HG03196 (cell line): Measurements from ENCODE around the gene PLEKHA5.

Source experiments
- ATAC-seq: cut with Tn5 transposase; IDR thresholded peaks from one replicate; pipeline ENCODE4 v1.9.1; 2021; ENCODE audit not compliant: unreplicated experiment

Gene PLEKHA5

DNA sequence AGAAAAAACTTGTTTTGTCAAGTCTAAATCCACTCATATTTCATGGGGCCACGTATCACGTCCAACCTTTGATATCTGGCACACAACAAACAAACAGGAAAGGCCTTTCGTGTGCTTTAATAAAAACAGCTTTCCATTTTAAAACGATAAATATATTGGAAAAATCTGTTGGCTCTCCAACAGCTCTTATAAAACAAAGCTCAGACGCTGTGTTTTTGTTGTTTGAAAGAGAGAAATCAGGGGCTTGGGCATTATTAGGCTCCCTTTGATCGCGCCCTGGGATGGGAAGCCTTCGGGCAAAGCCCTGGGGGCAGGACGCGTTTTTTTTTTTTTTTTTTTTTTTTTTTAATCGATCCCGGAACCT lies 429 bp upstream of the PLEKHA5 start:
- ATAC-seq: no peak

DNA sequence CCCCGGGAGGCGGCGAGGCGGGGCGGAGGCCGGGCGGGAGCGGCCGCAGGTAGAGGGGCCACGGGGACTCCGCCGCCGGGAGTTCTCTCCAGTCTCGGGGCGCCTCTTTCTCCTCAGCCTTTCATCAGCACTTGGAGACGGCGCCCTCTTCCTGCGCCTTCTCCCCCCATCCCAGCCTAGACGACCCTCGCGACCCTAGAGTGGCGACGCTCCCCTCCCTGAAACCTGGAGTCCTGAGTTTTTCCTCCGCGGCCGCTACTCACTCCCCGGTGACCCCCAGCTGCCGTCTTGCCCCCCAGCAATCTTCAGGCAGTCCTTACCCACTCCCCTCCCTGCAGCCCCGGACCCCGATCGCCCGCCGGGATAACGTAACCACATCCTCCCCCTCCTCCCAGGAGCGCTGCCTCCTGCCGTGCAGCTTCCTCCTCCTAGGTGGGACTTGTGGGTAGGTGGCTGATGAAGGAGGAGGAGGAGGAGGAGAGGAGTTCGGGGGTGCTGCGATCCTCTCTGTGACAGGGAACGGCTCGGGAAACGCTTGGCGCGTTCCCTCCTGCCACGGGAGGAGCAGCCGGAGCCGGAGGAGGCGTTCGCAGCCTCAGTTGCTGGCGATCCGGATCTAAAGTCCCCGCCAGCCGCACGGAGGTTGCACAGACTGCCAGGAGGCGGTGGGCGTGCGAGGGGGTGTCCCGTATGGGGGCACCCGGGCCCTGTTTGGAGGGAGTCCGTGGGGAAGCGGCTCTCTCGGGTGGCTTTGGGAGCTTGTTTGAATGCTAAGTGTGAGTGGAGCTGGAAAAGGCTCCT lies 891 bp downstream of the PLEKHA5 start:
- ATAC-seq: no peak

DNA sequence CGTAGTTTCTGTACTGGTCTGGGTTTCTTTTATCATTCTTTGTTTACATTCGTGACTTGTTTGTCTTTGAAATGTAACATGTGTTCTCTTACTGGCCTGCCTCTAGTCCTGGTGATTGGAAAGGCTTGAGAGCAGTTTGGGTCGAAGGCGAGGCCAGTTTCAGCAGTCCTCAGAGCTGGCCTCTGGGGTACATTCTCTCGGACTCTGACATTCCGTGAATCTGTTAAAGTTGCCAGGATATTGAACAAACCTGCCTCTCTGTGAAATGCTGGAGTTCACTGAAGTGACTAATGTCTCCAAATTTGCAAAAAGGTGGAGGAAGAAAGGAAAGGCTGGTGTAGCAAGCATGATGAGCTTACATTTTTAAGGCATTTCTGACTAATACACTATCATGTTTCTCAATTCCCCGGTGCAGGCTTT lies 1.5 kb downstream of the PLEKHA5 start:
- no peak for ATAC-seq

DNA sequence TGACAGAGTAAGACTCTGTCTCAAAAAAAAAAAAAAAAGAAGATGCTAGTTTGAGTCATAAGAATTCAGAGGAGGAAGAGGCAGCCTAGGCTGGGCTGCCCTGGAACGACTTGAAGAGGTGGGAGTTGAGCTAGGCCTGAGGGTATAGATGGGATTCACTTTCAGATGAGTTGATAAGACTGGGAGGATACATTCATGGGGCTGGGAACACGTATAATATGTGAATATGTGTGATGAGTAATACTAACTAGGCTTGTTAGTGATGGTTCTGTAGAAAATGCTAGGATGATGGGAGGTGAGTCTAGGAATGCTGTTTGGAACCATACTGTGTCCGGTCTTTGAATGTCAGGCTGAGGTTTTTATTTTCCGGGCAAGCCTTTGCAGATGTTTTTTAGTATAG lies 9.0 kb downstream of the PLEKHA5 start:
- ATAC-seq: no peak

DNA sequence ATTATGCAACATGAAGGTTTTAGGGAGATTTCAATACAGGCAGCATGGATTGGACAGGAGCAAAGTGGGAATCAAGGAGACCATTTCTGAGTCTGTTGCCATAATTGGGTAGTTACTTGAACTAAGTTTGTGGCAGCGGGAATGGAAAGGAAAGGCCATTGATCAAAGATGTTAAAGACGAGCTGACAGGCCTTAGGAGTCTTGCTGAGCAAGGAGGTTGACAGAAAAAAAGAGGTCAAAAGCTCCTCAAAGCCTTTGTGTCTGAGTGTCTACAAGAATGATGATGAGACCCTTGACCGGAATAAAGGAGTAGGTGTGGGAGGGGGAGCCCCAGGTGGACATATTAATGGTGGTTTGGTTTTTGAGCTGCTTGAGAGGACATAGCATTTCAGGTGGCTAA lies 9.4 kb downstream of the PLEKHA5 start:
- no peak for ATAC-seq

DNA sequence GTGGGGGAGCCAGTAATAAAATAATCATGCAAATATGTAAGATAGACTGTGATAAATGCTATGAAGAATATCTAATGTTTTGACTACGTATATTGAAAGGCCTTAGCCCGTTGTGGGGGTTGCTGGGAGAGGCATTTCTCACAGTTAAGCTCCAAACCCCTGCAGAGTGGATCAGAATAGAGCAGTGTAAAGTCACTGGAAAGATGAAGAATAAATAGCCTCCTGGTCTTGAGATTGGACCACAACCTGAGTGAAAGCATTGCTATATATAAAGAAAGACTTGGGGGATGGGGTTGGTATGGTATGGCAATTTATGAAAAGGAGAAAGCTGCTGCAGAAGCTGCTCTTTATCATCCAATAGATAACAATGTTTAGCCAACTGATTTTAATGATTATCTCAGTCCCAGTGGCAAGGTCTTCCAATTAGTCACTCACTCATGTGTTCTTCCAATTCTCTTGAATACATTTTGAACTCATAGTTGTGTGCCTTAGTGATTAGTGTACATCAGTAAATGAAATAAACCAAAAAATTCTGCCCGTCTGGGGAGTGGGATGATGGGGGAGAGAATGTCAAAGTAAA lies 10.2 kb downstream of the PLEKHA5 start:
- no peak for ATAC-seq

DNA sequence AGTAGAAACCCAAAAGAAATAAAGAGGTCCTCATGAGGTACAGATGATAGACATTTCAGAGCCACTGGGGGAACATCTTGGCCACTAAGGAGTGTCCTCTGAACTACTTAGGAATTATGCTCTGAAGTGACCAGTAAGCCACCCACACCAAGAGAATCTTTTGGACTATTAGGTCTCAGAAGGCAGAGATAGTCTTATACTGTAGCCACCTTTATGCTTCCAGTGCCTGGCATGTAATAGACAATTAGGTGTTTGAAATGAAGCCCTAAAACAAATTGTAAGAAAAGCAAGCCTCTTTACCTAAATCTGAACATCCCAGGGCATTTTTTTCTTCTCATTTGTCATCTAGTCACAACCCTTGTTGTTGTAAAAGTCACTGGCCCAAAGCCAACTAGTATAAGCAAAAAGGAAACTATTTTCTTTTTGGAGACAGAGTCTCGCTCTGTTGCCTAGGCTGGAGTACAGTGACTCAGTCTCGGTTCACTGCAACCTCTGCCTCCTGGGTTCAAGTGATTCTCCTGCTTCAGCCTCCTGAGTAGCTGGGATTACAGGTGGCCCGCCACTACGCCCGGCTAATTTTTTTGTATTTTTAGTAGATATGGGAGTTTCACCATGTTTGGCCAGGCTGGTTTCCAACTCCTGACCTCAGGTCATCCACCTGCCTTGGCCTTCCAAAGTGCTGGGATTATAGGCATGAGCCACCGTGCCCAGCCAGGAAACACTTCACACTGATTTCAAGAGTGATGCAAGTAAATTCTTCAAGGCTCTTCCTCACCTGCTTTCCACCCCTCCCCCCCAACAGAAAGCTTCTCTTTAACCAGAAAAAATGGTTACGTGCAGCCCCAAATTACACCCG lies 11.1 kb downstream of the PLEKHA5 start:
- no peak for ATAC-seq

DNA sequence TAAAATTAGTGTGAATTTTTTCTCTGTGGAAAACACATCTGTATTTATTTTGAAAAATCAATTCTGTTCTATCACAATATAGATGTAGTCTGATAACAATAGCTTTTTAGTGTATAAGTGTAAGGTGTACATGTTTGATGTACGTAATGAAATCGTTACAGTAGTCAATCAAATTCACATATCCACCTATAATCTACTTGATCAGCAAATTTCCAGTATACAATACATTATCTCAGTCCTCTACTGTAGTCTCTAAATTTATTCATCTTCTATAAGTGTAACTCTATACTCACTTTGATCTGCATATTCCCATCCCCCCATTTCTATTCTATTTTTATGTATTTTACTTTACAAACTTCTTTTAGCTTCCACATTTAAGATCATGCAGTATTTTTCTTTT lies 13.0 kb downstream of the PLEKHA5 start:
- no peak for ATAC-seq

DNA sequence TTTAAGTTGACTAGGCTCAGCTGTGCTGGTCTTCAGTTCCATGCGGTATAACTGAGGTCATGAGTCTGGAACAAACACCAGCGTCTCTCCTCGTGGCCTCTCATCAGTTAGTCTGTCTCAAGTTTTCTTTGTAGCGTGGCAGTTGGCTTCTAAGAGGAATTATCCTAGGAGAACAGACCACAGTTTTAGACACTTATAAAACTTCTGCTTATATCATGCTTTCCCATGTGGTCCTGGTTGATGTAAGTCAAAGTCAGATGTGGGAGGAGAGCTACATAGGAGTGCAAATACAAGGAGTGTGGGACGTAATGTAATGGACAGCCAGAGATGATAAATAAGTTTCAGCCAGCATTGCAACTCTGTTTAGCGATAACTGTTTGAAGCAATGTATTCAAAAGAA lies 14.8 kb downstream of the PLEKHA5 start:
- ATAC-seq: no peak

DNA sequence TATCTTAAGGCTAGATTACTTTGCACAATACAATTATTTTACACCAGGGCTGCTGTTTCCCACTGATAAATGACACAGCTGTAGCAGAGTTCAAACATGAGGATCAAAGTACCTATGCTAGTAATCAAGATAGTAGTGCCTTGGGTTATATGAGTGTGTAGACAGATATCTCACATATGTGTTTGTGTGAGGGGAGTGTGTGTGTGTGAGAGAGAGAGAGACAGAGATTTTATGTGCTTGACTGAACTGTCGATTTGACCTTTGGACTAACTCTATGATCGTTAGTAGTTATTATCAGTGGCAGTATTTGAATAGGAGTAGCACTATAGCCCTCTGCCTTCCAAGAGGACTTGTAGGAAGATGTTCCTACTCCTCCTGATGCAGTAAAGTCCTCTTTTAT lies 15.5 kb downstream of the PLEKHA5 start:
- no peak for ATAC-seq

DNA sequence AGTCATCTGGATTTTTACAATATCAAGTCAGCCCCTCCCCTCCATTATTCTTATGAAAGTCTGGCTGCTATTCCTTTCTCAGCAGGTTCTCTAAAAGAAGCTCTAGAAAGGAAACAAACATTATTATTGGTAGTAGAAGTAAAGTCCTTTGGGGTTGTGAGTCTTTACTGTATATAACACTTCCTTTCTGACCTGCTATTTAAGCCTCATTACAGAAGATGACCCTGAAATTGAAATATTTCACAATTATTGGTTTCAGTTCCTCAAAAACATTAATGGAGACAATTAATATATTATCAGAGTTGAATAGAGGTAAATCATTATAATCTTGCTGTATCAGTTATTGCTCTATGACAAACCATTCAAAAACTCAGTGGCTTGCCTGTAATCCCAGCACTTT lies 19.3 kb downstream of the PLEKHA5 start:
- no peak for ATAC-seq

DNA sequence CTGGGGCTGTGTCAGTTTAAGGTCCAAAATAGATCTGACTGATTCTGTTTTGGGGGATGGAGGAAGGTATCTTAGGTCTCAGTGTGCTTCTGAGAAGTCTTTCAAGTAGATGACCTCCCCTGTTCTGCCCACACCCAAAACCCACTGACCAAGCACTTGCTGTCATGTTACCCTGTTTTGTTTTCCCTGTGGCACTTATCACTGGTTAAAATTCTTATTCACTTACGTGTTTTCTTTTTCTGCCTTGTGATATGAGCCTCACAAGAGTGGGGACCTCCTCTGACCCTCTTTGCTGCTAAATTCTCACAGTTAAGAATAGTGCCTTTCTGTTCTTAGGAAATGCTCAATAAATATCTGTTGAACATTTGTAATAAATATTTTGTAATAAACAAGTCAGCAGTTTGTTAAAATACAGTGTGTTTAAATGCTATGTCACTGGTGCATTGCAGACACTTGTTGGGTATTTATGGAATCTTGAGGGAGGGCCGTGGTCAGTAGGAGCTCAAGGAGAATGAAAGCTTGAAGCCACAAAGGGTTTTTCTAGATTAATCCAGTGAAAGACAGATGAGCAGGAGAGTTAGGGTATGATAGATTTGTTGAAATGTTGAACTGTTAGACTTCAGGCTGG lies 20.9 kb downstream of the PLEKHA5 start:
- ATAC-seq: no peak

DNA sequence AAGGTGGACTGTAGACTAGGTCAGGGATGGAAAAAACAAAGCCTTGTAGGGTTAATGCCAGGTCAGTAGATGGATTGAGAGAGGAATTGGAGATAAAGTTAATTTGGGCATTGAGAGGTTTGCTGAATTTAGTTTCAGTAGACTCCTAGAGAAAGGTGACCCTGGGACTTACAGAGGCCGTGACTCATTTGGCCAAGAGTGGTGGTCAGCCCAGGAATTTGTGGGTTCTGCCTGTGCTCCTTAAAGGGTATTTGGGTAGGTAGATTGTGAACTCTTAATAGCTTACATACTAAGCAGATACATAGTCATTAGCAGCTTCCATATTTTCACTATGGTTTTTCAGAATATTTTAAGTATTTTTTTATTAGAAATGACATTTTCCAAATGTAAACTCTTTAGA lies 21.8 kb downstream of the PLEKHA5 start:
- ATAC-seq: no peak

DNA sequence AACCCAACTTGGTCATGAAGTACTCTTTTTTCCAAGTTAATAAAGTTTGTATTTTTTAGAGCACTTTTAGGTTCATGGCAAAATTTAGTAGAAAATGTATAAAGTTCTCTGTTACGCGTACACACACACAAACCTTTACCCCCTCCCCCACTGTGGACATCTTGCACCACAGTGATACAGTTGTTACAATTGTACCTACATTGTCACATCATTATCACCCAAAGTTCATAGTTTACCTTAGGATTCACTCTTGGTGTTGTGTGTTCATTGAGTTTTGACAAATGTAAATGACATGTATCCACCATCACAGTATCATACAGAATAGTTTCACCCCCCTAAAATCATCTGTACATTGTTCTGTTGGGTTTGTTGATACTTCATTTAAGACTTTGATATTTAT lies 23.9 kb downstream of the PLEKHA5 start:
- ATAC-seq: no peak

DNA sequence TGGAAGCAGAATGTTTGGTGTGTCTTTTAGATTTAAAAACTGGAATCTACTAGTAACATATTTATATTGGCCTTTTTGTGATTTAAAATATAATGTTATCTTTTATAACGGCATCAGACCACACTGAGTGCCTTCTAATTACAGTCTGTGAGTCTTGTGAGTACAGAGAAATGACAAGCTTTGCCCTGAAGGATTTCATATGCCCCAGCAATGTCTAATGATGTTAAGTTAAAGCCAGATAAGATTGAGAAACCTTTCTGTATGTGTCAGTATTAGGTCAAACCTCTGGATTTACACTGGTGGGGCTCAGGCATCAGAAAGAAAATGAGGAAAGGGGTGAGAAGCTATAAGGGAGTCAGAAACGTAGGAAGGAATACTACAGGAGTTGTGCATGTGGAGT lies 25.2 kb downstream of the PLEKHA5 start:
- ATAC-seq: no peak

DNA sequence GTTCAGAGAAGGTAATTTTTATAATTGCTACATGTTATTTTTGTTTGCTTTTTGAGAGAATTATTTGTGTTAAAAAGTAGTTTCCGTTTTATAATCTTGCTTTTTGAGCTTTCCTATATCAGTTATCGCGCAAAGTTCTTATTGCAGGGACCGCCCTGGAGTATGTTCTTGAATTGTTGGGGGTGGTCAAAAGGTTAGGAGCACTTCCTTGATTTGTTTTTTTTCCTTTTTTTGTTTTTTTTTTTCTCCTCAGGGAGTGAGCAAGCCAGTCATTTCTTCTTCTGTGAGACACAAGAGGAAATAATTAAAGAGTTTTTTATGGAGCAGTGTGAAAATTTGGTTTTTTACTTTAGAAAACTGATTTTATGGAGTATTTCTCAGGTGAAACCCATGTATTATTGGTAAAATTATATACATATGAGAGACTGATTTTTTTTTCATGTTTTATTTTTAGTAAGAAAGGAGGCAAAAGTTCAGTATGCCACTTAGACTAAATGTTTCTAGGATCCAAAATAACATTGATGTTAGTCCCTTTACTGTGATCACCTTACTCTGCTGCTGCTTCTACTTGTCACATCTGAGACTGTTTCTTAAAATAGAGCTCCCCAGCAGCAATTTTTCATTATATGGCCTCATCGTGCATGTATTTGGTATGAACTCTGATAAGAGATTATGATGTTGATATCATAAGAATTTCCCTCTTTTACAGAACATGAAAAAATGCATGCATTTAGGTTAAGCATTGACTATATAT lies 26.6 kb downstream of the PLEKHA5 start:
- ATAC-seq: no peak

DNA sequence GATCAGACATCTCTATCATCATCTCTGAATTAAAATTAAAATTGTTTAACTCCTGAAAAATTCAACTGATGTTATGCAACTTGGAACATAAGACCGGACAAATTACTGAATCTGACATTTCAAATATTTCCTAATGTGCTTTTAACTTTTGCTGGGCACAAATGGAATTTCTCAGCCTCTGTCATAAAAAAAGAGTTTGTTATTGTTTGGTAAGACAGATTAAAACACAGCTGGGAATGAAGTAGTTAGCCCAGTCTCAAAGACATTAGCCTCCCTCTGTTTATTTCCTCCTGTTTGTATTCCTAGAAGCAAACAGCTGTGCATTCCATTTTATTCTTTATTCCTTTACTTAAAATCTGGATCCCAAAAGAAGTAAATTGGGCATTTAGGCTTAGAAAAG lies 29.4 kb downstream of the PLEKHA5 start:
- no peak for ATAC-seq

DNA sequence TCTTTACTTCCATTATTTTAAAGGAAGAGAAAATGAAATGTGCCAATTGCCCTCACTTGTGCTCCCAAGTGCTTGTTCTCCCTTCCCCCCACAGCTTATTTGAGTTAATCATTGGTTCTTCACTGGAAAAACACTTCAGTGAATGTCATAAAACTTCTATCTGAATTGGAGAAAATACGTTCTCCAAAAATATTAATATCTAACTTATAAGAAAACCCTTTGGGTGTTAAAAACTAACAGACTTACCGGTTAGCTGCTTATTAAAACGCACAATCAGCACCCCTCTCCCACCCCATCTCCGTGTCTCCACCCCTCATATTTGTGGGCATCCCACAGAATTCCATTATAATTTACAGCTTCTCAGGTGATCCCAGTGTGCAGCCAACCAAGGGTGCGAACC lies 31.7 kb downstream of the PLEKHA5 start:
- no peak for ATAC-seq

DNA sequence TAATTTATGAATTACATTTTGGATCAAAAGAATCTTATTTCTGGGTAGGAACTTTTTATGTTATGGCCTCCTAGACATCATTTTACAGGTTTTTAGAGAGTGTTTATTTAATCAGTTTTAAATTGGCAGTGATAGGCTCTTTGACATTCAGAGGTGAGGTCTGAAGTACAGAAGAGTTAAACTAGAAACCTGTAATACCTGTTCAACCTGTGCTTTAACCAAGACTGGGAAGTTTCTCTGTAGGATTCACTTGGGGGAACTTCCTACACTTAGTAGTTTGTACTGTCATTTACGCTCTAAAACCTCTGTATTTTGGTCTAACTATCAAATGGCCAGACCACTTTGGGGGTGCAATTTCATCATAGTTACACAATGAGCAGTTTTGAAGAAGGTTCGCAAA lies 35.9 kb downstream of the PLEKHA5 start:
- no peak for ATAC-seq

DNA sequence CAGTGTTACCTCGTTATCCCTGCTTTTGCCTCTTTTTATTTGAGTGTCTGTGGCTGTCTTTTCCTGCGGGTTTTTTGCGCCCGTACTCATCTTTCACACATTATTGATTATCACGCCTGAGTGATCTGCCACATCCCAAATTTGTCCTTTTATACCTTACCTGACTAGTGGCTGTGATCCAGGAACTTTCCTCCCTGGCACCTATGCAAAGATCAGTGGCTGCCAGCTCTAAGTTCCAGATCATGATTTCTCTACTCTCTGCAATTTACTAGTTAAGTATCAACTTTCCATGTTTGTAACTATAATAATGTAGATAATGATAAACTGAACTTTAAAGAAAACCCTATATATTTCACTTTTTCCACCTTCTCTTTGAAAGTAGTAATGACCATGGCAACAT lies 36.9 kb downstream of the PLEKHA5 start:
- no peak for ATAC-seq

DNA sequence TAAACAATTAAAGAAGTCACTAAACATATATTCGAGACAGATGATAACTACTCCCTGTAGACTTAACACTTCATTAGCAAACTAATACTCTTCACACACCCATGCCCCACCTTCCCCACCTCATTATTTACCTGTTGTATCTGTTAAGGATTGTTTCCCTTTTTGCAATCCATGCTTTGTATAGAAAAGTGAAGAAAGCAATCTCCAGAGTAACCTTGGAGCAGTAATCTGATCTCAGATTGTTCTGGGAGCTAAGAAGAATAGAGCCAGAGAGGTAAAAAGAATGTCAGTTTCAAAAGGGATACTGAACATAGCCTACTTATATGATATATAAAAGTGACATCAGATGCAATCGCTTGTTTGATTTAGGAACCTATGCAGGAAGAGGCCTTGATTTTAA lies 37.4 kb downstream of the PLEKHA5 start:
- no peak for ATAC-seq
